ENCODE results near the gene C2orf78. TPM values are rescaled to one million over a fixed set of nuclear protein-coding genes. Genes with fewer than 3 reads are reported as not detected.

C2orf78 gene
- total and polyA plus RNA-seq, 4 donors: 0.02 TPM; not detected in 3

- no peak for DNase-seq (ENCODE audit: low spot score)
- TF ChIP-seq REST (IDR thresholded peaks at IDR 0.05) (no peak), RAD21 (IDR thresholded peaks at IDR 0.05) (no peak), RXRA (IDR thresholded peaks at IDR 0.05) (no peak), CTCF (IDR thresholded peaks at IDR 0.05; ENCODE audit: low read depth, low read length, missing input control) (no peak), HNF4A (conservative IDR thresholded peaks at IDR 0.05) (no peak), FOXA2 (IDR thresholded peaks at IDR 0.05) (no peak), MAX (IDR thresholded peaks at IDR 0.05) (no peak), YY1 (IDR thresholded peaks at IDR 0.05) (no peak), EGR1 (IDR thresholded peaks at IDR 0.05; ENCODE audit: low read depth in 2 of 2) (no peak), GABPA (IDR thresholded peaks at IDR 0.05 in 1 of 2, conservative IDR thresholded peaks at IDR 0.05 in 1 of 2) (no peak), TAF1 (conservative IDR thresholded peaks at IDR 0.05) (no peak), SP1 (IDR thresholded peaks at IDR 0.05) (no peak), ATF3 (IDR thresholded peaks at IDR 0.05) (no peak), JUND (IDR thresholded peaks at IDR 0.05) (no peak)
- Histone ChIP-seq H3K27me3 (ENCODE audit: control insufficient read depth in 4 of 4, insufficient read depth in 4 of 4, low read length in 3 of 4) (no peaks in the 10 kb centered on the region), H3K4me3 (ENCODE audit: low read depth in 1 of 3, low read length in 3 of 3) (no peak overlapping the region), H3K4me1 (ENCODE audit: control insufficient read depth in 4 of 4, insufficient read depth in 4 of 4, low read length in 3 of 4) (no peaks in the 10 kb centered on the region), H3K27ac (ENCODE audit: low read depth in 1 of 2, low read length in 2 of 2) (no peak overlapping the region), H3K9me3 (ENCODE audit: control insufficient read depth in 4 of 4, low read length in 3 of 4) (no peaks in the 10 kb centered on the region), H3K9ac (ENCODE audit: low read depth in 1 of 2, low read length in 2 of 2) (no peak overlapping the region), H3K36me3 (ENCODE audit: control insufficient read depth in 4 of 4, insufficient read depth in 3 of 4, low read depth in 1 of 4, low read length in 3 of 4) (peaks cover 5 to 50% (median 41%) of the 10 kb centered on the region in 4 donors)
- WGBS: 87% methylated on average over 2 of the region's 2 CpGs
Measured at GRCh38 chr2:73862987-73863386, 79.0 kb downstream of the C2orf78 start.

Other genes with a start within 250 kb of the C2orf78 start
- gene NAT8, start 141.8 kb upstream of the C2orf78 start, total RNA-seq: 10 to 100 TPM; 10.7 to 27.6 TPM
- gene NAT8, start 141.8 kb upstream of the C2orf78 start, polyA plus RNA-seq: 10 to 100 TPM in 1 of 2 donors, 1 to 10 TPM in 1; 8.3 to 67.5 TPM
- 10 to 100 TPM; 16.2 to 17.2 TPM for gene TPRKB, start 46.8 kb upstream of the C2orf78 start, total RNA-seq
- 10 to 100 TPM; 16.9 to 27.7 TPM for gene TPRKB, start 46.8 kb upstream of the C2orf78 start, polyA plus RNA-seq
- gene DUSP11, start 4.1 kb upstream of the C2orf78 start, total RNA-seq: 10 to 100 TPM in 1 of 2 donors, 1 to 10 TPM in 1; 10.0 to 10.7 TPM
- 1 to 10 TPM; 6.7 to 8.5 TPM for gene DUSP11, start 4.1 kb upstream of the C2orf78 start, polyA plus RNA-seq
- gene STAMBP, start 44.8 kb downstream of the C2orf78 start, total RNA-seq: 10 to 100 TPM; 10.2 to 13.1 TPM
- gene STAMBP, start 44.8 kb downstream of the C2orf78 start, polyA plus RNA-seq: 10 to 100 TPM; 18.6 to 27.1 TPM
- 1 to 10 TPM in 1 of 2 donors, under 1 TPM in 1; 0.89 to 7.7 TPM for gene ACTG2, start 108.8 kb downstream of the C2orf78 start, total RNA-seq
- 1 to 10 TPM in 1 of 2 donors, under 1 TPM in 1; 0.46 to 9.0 TPM for gene ACTG2, start 108.8 kb downstream of the C2orf78 start, polyA plus RNA-seq
- 10 to 100 TPM; 19.6 to 24.4 TPM for gene DGUOK, start 142.7 kb downstream of the C2orf78 start, total RNA-seq
- 10 to 100 TPM; 32.2 to 49.7 TPM for gene DGUOK, start 142.7 kb downstream of the C2orf78 start, polyA plus RNA-seq
- 10 to 100 TPM in 1 of 2 donors, 1 to 10 TPM in 1; 5.0 to 16.2 TPM for gene TET3, start 200.7 kb downstream of the C2orf78 start, total RNA-seq
- gene TET3, start 200.7 kb downstream of the C2orf78 start, polyA plus RNA-seq: 1 to 10 TPM in 1 of 2 donors, under 1 TPM in 1; 0.89 to 1.5 TPM